Neural cell (in vitro differentiated cells): Measurements from ENCODE around the gene NOL4L. TPM values are rescaled to one million over a fixed set of nuclear protein-coding genes. Genes with fewer than 3 reads are reported as not detected.

ENCODE experiments used
- H2AFZ ChIP-seq: fragments of 200-600, 300-800 bp; sonication (generic), shearing (Covaris generic); 2 replicates; pipeline ENCODE4 v1.6.0; 2014; ENCODE audit warnings: low read depth, mild to moderate bottlenecking, antibody characterized with exemption, low read length, moderate library complexity
- H3F3A ChIP-seq: fragments of 200-600 bp; shearing (Covaris generic); 2 replicates; pipeline ENCODE4 v1.6.1; 2016; ENCODE audit warnings: mild to moderate bottlenecking, moderate library complexity, mixed read lengths, antibody characterized with exemption, low read length; ENCODE audit not compliant: insufficient read depth, poor library complexity, severe bottlenecking
- H3K27ac ChIP-seq: fragments of 200-600, 300-800 bp; sonication (generic), shearing (Covaris generic); 2 replicates; pipeline ENCODE4 v1.5.1; 2014; ENCODE audit warnings: mild to moderate bottlenecking, low read length, moderate library complexity
- H3K27me3 ChIP-seq: fragments of 300-800, 200-600 bp; sonication (generic), shearing (Covaris generic); 2 replicates; pipeline ENCODE4 v1.6.0; 2014; ENCODE audit warnings: mild to moderate bottlenecking, low read depth, low read length, moderate library complexity; ENCODE audit not compliant: insufficient read depth
- H3K36me3 ChIP-seq: fragments of 300-800, 200-600 bp; sonication (generic), shearing (Covaris generic); 2 replicates; pipeline ENCODE4 v1.5.1; 2014; ENCODE audit warnings: mild to moderate bottlenecking, antibody characterized with exemption, low read length, moderate library complexity; ENCODE audit not compliant: insufficient read depth
- H3K4me2 ChIP-seq: fragments of 300-800, 200-600 bp; sonication (generic), shearing (Covaris generic); 2 replicates; pipeline ENCODE4 v1.6.0; 2014; ENCODE audit warnings: mild to moderate bottlenecking, low read length
- H3K4me3 ChIP-seq: fragments of 300-800, 200-600 bp; sonication (generic), shearing (Covaris generic); 2 replicates; pipeline ENCODE4 v1.5.1; 2014; ENCODE audit warnings: mild to moderate bottlenecking, low read length, moderate library complexity
- H3K79me2 ChIP-seq: fragments of 200-600 bp; shearing (Covaris generic); replicated peaks from 2 replicates; pipeline ENCODE4 v1.6.0; 2014; ENCODE audit warnings: mild to moderate bottlenecking, low read length, moderate library complexity; ENCODE audit not compliant: insufficient read depth
- H3K9ac ChIP-seq: fragments of 300-800, 200-600 bp; sonication (generic), shearing (Covaris generic); 2 replicates; pipeline ENCODE4 v1.6.1; 2016; ENCODE audit warnings: mild to moderate bottlenecking, low read length, mixed read lengths
- H3K9me2 ChIP-seq: fragments of 200-600 bp; shearing (Covaris generic); 2 replicates; pipeline ENCODE4 v1.6.1; 2016; ENCODE audit warnings: mild to moderate bottlenecking, low read length, mixed read lengths; ENCODE audit not compliant: insufficient read depth
- H3K9me3 ChIP-seq: fragments of 200-600, 300-800 bp; sonication (generic), shearing (Covaris generic); 2 replicates; pipeline ENCODE4 v1.6.1; 2016; ENCODE audit warnings: mild to moderate bottlenecking, mixed run types, low read length, moderate library complexity, mixed read lengths
- H4K20me1 ChIP-seq: fragments of 200-600 bp; shearing (Covaris generic); 2 replicates; pipeline ENCODE4 v1.6.1; 2016; ENCODE audit warnings: mild to moderate bottlenecking, mixed run types; ENCODE audit not compliant: insufficient read depth
- CTCF ChIP-seq: fragments of 450-650 bp; IDR thresholded peaks from 2 replicates; pipeline ENCODE4 v1.5.1; 2014; ENCODE audit warnings: antibody characterized with exemption, mild to moderate bottlenecking, moderate library complexity; ENCODE audit not compliant: poor library complexity, severe bottlenecking
- EP300 ChIP-seq: fragments of 450-650 bp; conservative IDR thresholded peaks from 2 replicates; pipeline ENCODE4 v1.6.1; 2014; ENCODE audit warnings: antibody characterized with exemption, mild to moderate bottlenecking, moderate library complexity; ENCODE audit not compliant: poor library complexity, severe bottlenecking
- EZH2 ChIP-seq: fragments of 200-600, 300-800 bp; shearing (Covaris generic), sonication (generic); IDR thresholded peaks from 2 replicates; pipeline ENCODE4 v1.6.1; 2014; ENCODE audit warnings: antibody characterized with exemption, low read length, borderline replicate concordance, mild to moderate bottlenecking; ENCODE audit not compliant: insufficient read depth, poor library complexity, severe bottlenecking
- MXI1 ChIP-seq: fragments of 450-650 bp; conservative IDR thresholded peaks from 2 replicates; pipeline ENCODE4 v1.6.1; 2014; ENCODE audit warnings: antibody characterized with exemption, mild to moderate bottlenecking; ENCODE audit not compliant: poor library complexity, severe bottlenecking
- POLR2AphosphoS5 ChIP-seq: IDR thresholded peaks from 2 replicates; pipeline ENCODE4 v1.6.1; 2012
- RAD21 ChIP-seq: fragments of 450-650 bp; conservative IDR thresholded peaks from 2 replicates; pipeline ENCODE4 v1.6.1; 2014; ENCODE audit warnings: antibody characterized with exemption, mild to moderate bottlenecking, moderate library complexity
- REST ChIP-seq: IDR thresholded peaks from 2 replicates; pipeline ENCODE4 v1.6.1; 2012; ENCODE audit warnings: borderline replicate concordance
- SMC3 ChIP-seq: fragments of 450-650 bp; conservative IDR thresholded peaks from 2 replicates; pipeline ENCODE4 v1.6.1; 2014; ENCODE audit warnings: antibody characterized with exemption, mild to moderate bottlenecking, moderate library complexity; ENCODE audit not compliant: poor library complexity
- TAF1 ChIP-seq: IDR thresholded peaks from 2 replicates; pipeline ENCODE4 v1.6.1; 2012; ENCODE audit warnings: low read depth
- polyA plus RNA-seq: library from polyadenylated mRNA; depleted of rRNA; stranded (reverse); fragments of >200 nt; gene quantifications from 2 replicates; pipeline ENCODE4 v1.2.3, GENCODE V29; 2014

NOL4L gene
- polyA plus RNA-seq, 1 donor from 2014 or later: 20.4 TPM

- TF ChIP-seq MXI1: no peak
- TF ChIP-seq EP300: no peak
- no peak for TF ChIP-seq POLR2AphosphoS5
- TF ChIP-seq CTCF: no peak
- no peak for TF ChIP-seq RAD21
- TF ChIP-seq REST: no peak
- no peak for TF ChIP-seq EZH2
- TF ChIP-seq TAF1: no peak
- no peak for TF ChIP-seq SMC3
- no peaks in the 10 kb centered on the region for H3K27me3 ChIP-seq
- H3K4me2 ChIP-seq: no peak overlapping the region
Observed at GRCh38 chr20:32614303-32614702, 29.2 kb upstream of the NOL4L start.

GRCh38 chr20:32613192-32614053, 28.3 kb upstream of the NOL4L start:
- Histone ChIP-seq H3K27me3 (no peaks in the 10 kb centered on the region), H3K79me2 (no peaks in the 10 kb centered on the region), H3K4me3 (no peak overlapping the region), H2AFZ (no peak overlapping the region), H3K4me2 (no peak overlapping the region), H4K20me1 (no peaks in the 10 kb centered on the region), H3K9me2 (no peaks in the 10 kb centered on the region), H3K9ac (no peak overlapping the region), H3K27ac (no peak overlapping the region), H3K36me3 (no peaks in the 10 kb centered on the region), H3K9me3 (no peaks in the 10 kb centered on the region), H3F3A (no peaks in the 10 kb centered on the region)
- no peak for TF ChIP-seq TAF1
- TF ChIP-seq REST: no peak
- no peak for TF ChIP-seq SMC3

More at GRCh38 chr20:32614303-32614702, 29.2 kb upstream of the NOL4L start:
- no peak overlapping the region for H2AFZ ChIP-seq
- H3K4me3 ChIP-seq: no peak overlapping the region
- no peaks in the 10 kb centered on the region for H3K9me3 ChIP-seq
- no peaks in the 10 kb centered on the region for H3K9me2 ChIP-seq
- no peak overlapping the region for H3K27ac ChIP-seq
- no peaks in the 10 kb centered on the region for H4K20me1 ChIP-seq
- no peaks in the 10 kb centered on the region for H3K79me2 ChIP-seq
- no peaks in the 10 kb centered on the region for H3K36me3 ChIP-seq
- H3K9ac ChIP-seq: no peak overlapping the region
- no peaks in the 10 kb centered on the region for H3F3A ChIP-seq
